Measurements from ENCODE around the gene CPNE2. TPM values are rescaled to one million over a fixed set of nuclear protein-coding genes. Genes with fewer than 3 reads are reported as not detected.
A peak's percentile ranks its signal among the peaks of the same experiment; 100 is the strongest.

The CPNE2 gene
- total and polyA plus RNA-seq, 9 donors: 12.3 to 32.3 (median 18.1) TPM

DNA sequence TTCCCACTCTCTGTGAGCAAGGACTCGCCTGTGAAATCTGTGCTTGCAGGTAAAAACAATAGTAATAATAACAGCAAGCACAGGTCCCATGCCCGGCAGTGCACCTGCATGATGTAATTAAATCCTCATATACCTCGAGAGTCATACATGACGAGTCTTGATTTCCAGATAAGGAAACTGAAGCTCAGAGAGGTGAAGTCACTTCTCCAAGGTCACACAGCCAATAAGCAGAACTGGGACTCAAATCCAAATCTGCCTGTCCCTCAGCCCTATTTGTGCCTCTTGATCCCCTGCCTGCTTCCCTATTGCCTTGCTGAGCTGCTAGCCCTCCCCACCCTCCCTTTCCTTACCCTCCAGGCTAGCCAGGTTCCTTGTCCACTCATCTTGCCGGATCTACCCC lies 38.0 kb upstream of the CPNE2 start:
- intact Hi-C loops (cut with DNase I): loop anchor here in 1 of 4 donors (5.0 kb wide), 1 partner anchor 187 kb away; the partner anchor contains the start of gene SLC12A3
- DNase-seq: no peak
- 90 to 95% (median 93%) methylated on average over 5 of the region's 5 CpGs for WGBS, 3 donors
- Histone ChIP-seq H3K9me3 (no peaks in the 10 kb centered on the region), H3K4me1 (ENCODE audit: insufficient read depth) (no peaks in the 10 kb centered on the region), H3K4me3 (no peak overlapping the region), H3K27me3 (no peaks in the 10 kb centered on the region), H3K36me3 (no peaks in the 10 kb centered on the region), H3K27ac (no peak overlapping the region)
- no peak for TF ChIP-seq EP300 (IDR thresholded peaks at IDR 0.05)

DNA sequence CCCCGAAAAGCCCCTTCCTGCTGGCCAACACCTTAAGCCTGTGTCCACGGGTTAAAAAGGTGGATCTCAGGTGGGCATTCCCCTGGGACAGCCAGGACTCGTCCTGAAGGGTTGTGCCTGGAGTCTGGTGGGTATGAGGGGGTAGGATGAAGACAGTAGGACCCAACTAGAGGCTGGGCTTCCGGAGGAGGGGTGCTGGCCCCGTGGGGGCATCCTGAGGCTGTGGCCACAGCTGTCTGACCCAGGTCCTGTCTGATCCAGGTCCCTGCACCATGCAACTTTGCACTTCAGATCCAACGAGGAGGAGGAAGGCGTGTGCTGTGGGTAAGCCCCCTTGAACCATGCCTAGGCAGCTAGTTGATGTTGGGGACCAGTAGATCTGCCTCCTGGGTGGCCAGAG lies 37.6 kb upstream of the CPNE2 start:
- WGBS, 3 donors: 76 to 81% (median 77%) methylated on average over 6 to 7 of the region's 7 CpGs
- DNase-seq: no peak
- Histone ChIP-seq H3K9me3 (no peaks in the 10 kb centered on the region), H3K4me1 (ENCODE audit: insufficient read depth) (no peaks in the 10 kb centered on the region), H3K36me3 (no peaks in the 10 kb centered on the region), H3K27me3 (no peaks in the 10 kb centered on the region), H3K27ac (no peak overlapping the region), H3K4me3 (no peak overlapping the region)
- intact Hi-C loops (cut with DNase I): loop anchor here in 1 of 4 donors (5.0 kb wide), 1 partner anchor 187 kb away; the partner anchor contains the start of gene SLC12A3
- TF ChIP-seq EP300 (IDR thresholded peaks at IDR 0.05) (no peak), POLR2A (IDR thresholded peaks at IDR 0.05) (no peak)
- TF ChIP-seq, protein P1, sequence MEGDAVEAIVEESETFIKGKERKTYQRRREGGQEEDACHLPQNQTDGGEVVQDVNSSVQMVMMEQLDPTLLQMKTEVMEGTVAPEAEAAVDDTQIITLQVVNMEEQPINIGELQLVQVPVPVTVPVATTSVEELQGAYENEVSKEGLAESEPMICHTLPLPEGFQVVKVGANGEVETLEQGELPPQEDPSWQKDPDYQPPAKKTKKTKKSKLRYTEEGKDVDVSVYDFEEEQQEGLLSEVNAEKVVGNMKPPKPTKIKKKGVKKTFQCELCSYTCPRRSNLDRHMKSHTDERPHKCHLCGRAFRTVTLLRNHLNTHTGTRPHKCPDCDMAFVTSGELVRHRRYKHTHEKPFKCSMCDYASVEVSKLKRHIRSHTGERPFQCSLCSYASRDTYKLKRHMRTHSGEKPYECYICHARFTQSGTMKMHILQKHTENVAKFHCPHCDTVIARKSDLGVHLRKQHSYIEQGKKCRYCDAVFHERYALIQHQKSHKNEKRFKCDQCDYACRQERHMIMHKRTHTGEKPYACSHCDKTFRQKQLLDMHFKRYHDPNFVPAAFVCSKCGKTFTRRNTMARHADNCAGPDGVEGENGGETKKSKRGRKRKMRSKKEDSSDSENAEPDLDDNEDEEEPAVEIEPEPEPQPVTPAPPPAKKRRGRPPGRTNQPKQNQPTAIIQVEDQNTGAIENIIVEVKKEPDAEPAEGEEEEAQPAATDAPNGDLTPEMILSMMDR (IDR thresholded peaks at IDR 0.05): no peak

DNA sequence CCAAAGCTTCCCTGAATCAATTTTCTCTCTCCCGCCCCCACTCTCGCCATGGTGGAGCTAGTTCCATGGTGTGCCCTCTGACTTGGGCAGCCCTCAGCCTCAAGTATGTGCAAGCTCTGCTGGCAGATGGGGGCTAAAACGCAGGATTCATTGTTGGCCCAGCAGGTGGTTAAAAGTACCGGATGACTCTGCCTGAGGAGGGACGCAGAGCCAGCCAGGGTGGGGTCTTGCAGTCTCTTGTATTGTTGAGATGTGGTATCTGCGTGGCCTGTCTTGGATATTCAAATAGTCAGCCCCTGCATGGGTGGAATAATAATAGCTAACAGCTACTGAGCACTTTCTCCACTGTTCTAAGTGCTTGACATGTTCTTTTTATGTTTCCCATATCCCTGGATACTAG lies 36.7 kb upstream of the CPNE2 start:
- intact Hi-C loops (cut with DNase I): no loop called here

DNA sequence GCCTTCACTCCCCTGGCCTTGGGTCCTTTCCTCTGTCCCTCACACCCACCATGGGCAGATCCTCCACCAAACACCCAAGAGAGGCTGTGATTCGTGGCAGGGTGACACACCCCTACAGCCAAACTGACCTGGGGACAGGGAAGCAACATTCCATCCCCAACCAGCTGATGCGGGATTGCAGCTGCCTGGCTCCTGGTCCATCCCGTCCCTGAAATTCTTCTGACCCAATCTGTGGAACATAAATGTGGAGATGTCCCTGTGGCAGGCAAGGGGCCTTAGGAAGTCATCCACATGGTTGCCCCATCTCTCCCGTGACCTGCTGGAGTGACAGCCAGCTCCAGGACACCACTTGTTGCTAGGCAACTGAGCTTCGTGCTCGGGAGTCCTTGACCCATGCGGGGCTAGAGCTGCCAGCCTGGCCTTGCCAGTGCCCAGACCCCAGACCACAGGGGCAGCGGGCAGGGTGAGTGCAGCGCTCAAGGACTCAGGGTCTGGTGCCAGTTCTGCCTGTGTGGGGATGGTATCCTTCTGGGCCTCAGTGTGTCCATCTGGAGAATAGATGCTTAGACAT lies 34.0 kb upstream of the CPNE2 start:
- TF ChIP-seq POLR2A (IDR thresholded peaks at IDR 0.05) (no peak), EP300 (IDR thresholded peaks at IDR 0.05) (no peak)
- TF ChIP-seq, protein P1 (IDR thresholded peaks at IDR 0.05): no peak
- intact Hi-C loops (cut with DNase I): no loop called here
- H3K27me3 ChIP-seq: no peaks in the 10 kb centered on the region
- no peak for DNase-seq
- no peaks in the 10 kb centered on the region for H3K9me3 ChIP-seq
- WGBS, 3 donors: 78 to 81% (median 79%) methylated on average over 9 of the region's 9 CpGs
- peaks cover 11% of the 10 kb centered on the region for H3K4me1 ChIP-seq (ENCODE audit: insufficient read depth)
- no peaks in the 10 kb centered on the region for H3K36me3 ChIP-seq
- no peak overlapping the region for H3K27ac ChIP-seq
- no peak overlapping the region for H3K4me3 ChIP-seq

More for the DNA sequence above, 36.7 kb upstream of the CPNE2 start:
- no peaks in the 10 kb centered on the region for H3K27me3 ChIP-seq
- DNase-seq: no peak
- no peak overlapping the region for H3K27ac ChIP-seq
- H3K4me3 ChIP-seq: no peak overlapping the region
- no peaks in the 10 kb centered on the region for H3K36me3 ChIP-seq
- 89 to 92% (median 90%) methylated on average over 6 of the region's 6 CpGs for WGBS, 3 donors
- H3K4me1 ChIP-seq (ENCODE audit: insufficient read depth): peaks cover 2% of the 10 kb centered on the region
- H3K9me3 ChIP-seq: no peaks in the 10 kb centered on the region
- TF ChIP-seq, protein P1 (IDR thresholded peaks at IDR 0.05): no peak
- no peak for TF ChIP-seq POLR2A (IDR thresholded peaks at IDR 0.05)
- no peak for TF ChIP-seq EP300 (IDR thresholded peaks at IDR 0.05)

DNA sequence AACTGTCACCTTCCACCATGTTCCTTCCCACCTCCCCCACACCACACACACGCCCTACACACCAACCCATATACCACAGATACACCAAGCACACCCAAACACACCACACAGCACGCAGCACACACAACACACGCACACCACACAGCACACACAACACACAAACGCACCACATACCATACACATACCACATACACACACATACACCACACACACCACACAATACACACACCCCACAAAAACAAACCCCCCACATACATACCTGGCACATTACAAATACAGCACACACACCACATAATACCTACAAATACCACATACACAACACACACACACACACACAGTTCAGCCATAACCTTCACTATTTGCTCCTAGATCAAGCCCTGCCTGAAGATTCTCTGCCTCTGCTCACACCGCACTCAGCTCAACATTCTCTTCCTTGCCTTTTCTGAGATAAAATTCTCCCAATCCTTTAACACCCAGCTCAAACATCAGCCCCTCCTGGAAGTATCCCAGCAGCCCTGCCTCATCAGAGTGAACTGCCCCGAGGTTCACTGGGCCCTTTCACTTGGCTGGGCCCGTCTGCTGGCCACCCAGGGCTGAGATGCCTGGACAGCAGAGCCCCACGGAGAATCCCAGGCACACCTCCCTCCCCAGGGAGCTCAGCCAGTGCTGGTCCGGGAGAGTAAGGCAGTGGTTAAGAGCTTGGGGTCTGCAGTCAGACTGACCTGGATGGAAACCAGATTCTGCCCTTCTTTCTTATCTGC lies 31.9 kb upstream of the CPNE2 start:
- TF ChIP-seq POLR2A (IDR thresholded peaks at IDR 0.05) (no peak), EP300 (IDR thresholded peaks at IDR 0.05) (no peak)
- TF ChIP-seq, protein P1 (IDR thresholded peaks at IDR 0.05): no peak
- WGBS, 3 donors: 43 to 52% (median 46%) methylated on average over 9 of the region's 9 CpGs
- no peaks in the 10 kb centered on the region for H3K27me3 ChIP-seq
- peaks cover 11% of the 10 kb centered on the region for H3K4me1 ChIP-seq (ENCODE audit: insufficient read depth)
- DNase-seq: no peak
- H3K27ac ChIP-seq: peak overlapping the region; percentile 64 to 78
- no peaks in the 10 kb centered on the region for H3K36me3 ChIP-seq
- H3K4me3 ChIP-seq: no peak overlapping the region
- H3K9me3 ChIP-seq: no peaks in the 10 kb centered on the region
- intact Hi-C loops (cut with DNase I): no loop called here

All from ovary (tissue), 9 donors.